SHP77 treated with DMSO at 0.1 percent for 48 hours (cell line): ENCODE measurements around the gene PNMA6E.
"Not testable (repeated sequence)": the region's sequence is repeated elsewhere in the genome, so short reads cannot be mapped to it uniquely, and the experiment has no call there.

Source experiments
- DNase-seq: peaks from one replicate; lab custom pipeline; 2025; lab: John Stamatoyannopoulos, UW

The PNMA6E gene

DNA sequence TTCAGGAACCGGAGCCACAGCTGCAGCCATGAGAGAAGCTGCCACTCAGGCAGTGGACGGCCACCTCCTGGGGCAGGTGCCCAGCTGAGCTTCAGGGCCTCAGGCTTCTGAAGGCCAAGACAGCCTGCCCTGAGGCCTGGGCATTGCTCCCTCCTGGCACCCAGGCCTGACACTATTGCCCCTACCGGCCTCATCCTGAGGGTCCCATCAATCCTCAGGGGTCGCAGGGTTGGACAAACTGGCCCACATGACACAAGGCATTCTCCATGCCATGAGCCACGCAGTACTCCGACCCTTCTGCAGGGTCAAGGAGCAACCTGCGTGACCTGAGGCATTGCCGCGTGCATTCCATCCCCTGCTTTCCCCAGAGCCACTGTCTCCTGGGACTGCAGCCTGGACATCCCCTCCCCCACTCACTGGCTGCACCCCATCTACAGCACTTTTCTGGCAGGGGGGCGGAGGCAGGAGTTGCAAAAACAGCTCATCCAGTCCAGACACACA lies 7.1 kb upstream of the PNMA6E start:
- no peak for DNase-seq

DNA sequence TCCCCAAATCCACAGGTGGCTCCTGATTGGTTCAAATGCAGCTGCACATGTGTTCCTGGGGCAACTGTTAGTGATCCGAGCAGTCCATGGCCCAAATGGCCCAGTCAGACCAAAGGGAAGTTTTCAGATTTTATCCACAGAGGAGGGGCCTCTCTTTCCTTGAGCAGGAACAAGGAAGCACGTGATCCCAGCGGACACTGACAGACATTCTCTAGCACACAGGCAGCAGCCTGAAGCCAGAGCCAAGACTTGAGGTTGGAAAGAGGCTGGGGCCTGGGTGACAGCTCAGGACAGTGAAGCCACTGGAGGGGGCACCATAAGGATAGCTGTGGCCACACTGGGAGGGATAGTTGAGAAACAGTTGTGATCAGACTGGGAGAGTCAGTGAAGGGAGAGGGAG lies 6.6 kb upstream of the PNMA6E start:
- no peak for DNase-seq

DNA sequence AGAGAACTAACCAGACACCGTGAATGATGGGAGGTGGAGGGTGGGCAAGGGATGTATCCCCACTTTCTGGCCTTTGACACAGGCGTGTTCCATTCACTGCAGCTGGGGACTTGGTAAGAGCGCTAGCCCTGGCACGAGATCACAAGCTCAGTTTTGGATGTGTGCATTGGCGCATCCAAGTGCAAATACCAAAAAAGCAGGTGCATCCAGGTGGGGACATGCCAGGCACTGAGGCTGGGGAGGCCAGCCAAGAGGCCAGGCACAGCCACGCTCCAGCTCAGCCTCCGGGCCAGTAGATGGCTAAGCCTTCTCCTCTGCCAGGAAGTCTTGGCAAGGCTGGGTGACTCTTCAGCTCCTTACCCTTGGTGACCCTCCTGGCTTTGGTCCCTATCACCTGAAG lies 5.8 kb upstream of the PNMA6E start:
- DNase-seq, result no peak

DNA sequence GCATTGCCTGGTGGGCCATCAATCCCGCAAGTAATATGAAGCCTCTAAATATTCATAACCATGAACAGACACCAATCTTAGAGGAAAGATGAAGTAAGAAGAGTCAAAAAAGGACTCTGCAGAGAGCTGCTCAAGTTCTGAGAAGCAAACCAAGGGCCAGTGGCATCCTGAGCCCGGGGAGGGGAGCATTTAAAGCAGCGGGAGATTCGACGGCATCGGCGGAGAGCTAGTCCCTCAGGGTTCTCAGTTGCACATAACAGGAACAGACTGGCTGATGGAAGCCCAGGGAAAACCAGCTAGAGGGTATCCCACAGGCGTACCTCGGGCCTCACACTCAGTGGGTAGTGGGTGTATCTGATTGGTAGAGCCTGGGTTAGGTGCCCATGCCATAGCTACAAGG lies 4.9 kb upstream of the PNMA6E start:
- DNase-seq, result no peak

DNA sequence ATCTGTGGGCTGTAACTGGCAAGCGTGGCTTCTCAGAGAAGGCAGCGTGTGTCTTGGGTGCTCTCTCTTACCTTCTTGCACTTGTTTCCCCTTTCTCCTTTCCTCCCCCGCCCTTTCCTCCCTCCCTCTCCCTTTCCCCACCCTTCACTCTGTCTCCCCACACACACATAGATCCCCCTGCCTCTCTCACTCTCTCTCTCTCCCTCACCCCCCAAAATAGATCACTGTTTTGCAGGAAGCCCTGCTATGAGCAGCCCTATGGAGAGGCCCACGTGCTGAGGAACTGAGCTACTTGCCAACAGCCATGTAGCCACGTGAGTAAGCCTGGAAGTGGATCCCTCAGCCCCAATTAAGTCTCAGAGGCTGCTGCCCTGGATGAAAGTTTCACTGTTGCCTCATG lies 4.3 kb upstream of the PNMA6E start:
- DNase-seq, result no peak

DNA sequence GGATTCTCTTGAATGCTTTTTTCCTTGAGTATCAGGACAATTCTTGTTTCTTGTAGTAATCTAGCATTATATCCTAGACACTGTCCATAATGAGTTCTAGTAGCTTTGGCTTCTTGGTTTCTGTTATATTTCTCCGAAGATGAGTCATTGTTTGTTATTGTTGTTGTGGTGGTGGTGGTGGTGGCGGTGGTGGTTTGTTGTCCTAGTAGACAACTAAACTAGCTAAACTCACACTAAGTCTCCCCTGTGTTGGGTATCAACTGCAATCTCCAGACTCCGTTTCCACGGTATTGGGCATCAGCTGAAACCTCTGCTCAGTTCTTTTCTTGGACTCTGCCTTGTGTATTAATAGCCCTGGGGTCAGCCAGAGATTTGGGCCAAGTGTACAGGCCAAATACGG lies 3.2 kb upstream of the PNMA6E start:
- not testable (repeated sequence) for DNase-seq

GRCh38 chrX:153400146-153401132 lies 711 bp downstream of the PNMA6E start:
- DNase-seq, result no peak

DNA sequence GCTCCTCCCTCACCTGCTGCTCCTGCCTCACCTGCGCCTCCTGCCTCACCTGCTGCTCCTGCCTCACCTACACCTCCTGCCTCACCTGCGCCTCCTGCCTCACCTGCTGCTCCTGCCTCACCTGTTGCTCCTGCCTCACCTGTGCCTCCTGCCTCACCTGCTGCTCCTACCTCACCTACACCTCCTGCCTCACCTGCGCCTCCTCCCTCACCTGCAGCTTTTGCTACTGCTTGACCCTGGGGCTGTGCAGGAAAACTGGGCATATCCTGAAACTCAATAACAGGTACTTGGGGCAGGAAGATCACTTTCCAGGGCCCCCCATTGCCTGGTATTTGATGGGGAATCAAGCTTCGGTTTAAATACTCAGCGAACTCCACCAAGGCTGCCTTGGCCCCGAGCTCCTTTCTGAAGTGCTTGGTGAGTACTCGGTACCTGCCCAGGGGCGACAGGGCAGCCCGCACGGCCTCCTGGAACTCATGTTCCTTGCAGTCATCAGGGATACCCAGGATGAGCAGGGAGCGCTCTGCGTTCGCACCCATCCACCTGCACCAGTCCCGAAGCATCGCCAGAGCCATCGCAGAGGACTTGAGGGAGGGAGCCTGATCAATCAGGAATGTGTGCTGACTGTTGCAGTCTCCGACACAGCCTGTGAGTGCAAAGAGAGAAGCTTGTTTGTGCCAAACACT lies 2.7 kb downstream of the PNMA6E start:
- no peak for DNase-seq

DNA sequence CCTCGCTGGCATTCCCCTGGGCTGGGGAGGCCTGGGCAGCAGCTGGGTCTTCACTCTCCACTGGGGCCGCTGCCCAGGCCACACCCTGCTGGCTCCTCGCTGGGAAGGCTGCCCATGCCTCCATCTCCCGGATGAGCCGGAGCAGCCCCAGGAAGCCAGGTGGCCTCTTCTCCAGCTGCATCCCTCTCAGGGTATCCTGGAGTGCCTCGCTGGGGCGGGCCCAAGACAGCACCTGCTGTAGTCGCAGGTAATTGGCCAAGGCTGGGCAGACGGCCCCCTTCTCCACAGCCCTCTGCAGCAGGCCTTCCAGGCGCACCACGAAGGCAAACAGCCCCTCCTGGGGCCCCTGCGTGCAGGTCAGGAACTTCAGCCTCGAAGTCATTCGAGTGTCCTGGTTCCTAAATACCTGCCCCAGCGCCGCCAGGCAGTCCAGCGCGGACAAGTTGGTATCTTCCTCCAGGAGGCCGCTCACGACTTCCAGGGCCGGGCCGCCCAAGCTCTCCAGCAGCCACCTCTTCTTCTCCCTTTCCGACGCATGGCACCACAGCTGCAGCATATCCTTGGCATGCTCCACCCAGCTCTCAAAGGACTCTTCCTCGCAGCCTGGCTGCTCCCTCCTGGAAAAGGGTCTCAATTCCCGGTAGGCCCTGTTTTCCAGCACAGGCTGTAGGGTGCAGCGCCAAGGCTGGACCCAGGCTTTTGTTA lies 3.7 kb downstream of the PNMA6E start:
- no peak for DNase-seq

DNA sequence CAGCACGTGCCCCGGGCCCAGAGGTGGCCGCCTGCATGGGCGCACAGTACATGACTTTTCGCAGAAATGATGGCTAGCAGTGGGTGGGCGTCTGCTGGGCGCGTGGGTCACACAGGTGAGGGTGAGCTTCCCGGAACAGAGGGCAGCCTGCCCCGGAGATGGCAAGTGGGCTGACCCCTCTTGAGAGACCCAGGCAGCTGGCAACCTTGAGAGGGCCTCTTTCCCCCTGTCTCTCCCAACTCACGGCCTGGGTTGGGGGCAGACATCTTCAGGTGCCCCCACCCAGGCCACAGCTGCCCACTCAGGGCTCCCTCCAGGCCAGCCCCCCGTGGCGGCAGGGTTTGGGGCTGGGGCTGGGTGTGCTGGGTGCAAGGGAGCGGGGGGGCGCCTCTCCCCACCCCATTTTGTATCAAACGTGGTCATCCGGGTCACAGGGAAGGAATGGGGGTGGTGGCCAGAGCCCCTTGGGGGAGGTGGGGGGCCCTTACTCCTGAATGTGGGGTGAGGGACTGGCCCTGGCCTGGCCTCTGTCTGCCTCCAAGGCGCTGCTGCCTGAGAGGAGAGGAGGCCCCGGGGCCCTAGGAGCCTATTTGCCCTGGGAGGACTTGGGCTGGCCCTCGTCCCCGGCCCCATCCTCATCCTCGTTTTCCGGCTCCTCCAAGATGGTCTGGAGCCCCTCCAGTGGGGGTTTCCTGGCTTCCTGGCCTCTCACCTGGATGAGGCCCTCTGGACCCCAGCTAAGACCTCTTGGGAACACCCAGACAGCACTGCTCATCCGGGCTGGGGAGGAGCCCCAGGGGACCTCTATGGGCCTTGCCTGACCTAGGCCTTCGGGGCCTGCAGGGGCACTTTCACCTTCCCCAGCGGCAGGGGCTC lies 4.6 kb downstream of the PNMA6E start:
- DNase-seq, result no peak

- no peak for DNase-seq
These were observed 5.4 kb downstream of the PNMA6E start for GRCh38 chrX:153395613-153396319.

GRCh38 chrX:153394612-153395011 lies 6.5 kb downstream of the PNMA6E start:
- no peak for DNase-seq

GRCh38 chrX:153392642-153393321 lies 8.4 kb downstream of the PNMA6E start:
- no peak for DNase-seq

DNA sequence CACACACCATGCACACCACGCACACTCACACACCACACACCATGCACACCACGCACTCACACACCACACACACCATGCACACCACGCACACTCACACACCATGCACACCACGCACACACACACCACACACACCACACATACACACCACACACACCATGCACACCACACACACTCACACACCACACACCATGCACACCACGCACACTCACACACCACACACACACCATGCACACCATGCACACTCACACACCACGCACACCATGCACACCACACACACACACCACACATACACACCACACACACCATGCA lies 11.7 kb downstream of the PNMA6E start:
- DNase-seq, result not testable (repeated sequence)

DNA sequence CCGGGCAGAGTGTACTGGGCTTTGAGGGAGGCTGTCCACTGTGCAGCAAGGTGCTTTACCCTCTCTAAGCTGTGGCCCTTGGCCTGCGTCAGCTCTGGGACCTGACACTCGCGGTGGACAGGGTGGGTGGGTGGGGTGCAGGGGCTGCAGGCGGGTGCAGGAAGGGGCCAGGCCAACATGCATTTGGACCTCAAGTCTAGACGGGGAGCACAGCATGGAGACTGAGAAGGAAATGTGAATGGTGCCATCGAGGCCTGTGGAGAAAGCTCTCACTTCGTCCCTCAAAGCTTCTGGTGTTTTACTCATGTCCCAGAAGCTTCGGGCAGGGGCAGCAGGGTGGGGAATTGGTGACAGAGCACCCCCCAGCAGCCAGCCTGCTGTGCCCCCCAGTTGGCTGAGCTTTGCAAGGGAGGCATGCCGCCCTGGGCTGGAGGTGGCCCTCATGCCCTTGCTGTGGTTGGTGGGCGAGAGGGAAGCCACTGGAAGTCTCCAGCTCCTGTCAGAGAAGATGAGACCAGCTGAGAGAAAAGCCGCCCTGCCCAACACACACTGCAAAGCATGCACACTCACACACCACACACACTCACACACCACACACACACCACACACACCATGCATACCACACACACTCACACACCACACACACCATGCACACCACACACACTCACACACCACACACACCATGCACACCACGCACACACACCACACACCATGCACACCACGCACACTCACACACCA lies 12.3 kb downstream of the PNMA6E start:
- DNase-seq, result no peak

DNA sequence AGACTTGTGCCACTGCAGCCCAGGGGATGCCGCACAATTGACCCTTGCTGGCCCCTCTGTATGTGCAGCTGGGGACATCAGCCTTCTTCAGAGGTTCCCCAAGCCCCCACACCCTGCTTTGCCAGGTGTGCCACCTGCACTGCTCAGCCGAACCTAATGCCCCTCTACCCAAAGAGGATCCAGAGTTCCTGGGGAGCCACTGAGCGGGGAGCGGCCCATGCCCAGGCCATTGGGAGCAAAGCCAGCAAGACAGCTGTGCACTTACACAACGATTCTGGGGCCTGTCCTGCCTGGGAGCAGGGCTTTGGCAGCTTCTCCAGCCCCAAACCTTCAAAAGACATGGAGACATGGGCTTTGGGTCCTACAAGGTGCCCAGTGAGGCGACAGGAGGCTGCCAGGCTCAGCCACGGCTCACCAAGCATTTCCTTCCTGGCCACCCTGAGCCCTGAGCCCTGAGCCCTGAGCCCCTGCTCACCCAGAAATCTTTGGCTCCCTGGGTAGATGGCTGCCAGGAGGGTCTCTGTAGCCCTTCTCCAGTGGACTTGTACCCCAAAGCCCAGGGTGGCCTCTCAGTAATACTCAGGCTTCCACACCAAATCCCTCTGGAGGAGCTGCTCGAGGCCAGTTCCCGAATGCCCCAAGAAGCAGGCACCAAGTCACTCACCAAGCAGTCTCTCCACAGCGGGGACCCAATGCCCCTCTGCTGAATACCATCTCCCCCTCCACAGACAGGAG lies 13.0 kb downstream of the PNMA6E start:
- no peak for DNase-seq

- DNase-seq, result no peak
These were observed 13.8 kb downstream of the PNMA6E start for GRCh38 chrX:153387345-153387744.

DNA sequence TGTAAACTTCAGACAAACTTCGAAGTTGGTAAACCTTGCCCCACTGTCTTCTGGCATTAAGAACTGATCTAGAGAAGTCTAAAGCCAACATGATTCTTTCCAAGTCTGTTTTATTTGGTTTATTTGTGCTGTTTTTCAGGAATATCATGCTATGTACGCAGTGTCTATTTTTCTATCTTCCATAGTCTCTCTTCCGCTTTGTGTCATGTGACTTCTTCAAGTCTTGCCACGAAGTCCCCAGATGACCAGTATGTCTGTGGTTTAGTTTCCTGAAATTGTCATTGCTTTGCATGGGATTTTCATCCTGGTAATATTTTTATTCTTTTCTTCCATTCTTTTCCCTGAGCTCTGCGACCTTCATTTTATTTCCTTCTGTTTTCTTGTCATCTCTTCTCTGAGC lies 15.1 kb downstream of the PNMA6E start:
- no peak for DNase-seq

DNA sequence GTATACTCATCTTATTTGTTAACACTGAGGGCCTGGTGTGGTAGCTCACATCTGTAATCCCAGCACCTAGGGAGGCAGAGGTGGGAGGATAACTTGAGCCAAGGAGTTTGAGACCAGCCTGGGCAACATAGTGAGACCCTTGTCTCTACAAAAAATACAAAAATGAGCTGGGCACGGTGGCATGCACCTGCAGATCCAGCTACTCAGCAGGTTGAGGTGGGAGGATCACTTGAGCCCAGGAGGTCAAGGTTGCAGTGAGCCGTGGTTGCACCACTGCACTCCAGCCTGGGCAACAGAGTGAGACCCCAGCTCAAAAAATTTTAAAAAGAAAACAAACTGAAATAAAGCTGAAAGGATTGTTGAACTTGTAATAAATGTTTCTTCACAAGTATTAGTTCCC lies 16.2 kb downstream of the PNMA6E start:
- DNase-seq, result not testable (repeated sequence)
